Heart right ventricle (tissue), 16 donors: ENCODE results near the gene ROBO3. TPM values are rescaled to one million over a fixed set of nuclear protein-coding genes. Genes with fewer than 3 reads are reported as not detected.

Experiments used
- ATAC-seq, 8 donors: fragments of 200-7000 bp; cut with Tn5 transposase; one replicate each; pipeline ENCODE4 v1.9.1; 2020; ENCODE audit warnings: mild to moderate bottlenecking in 8 of 8, moderate library complexity in 8 of 8, moderate number of reproducible peaks in 1 of 8
- DNase-seq, 2 donors: peaks; one replicate each; pipeline ENCODE4 v3.0.0-alpha.2; 2020
- H3K27ac ChIP-seq, 10 donors: fragments of 200-600 bp; sonication (generic) in 2 of 10; one replicate each; pipeline versions ENCODE4 v1.5.0 to v1.8.0; 2020 to 2022; ENCODE audit warnings: mild to moderate bottlenecking in 3 of 10
- H3K27me3 ChIP-seq, 7 donors: fragments of 200-600 bp; one replicate each; pipeline ENCODE4 v1.8.0; 2021 to 2022; ENCODE audit warnings: mild to moderate bottlenecking in 2 of 7
- H3K36me3 ChIP-seq, 9 donors: fragments of 200-600 bp; sonication (generic) in 1 of 9; one replicate each; pipeline versions ENCODE4 v1.5.0 to v1.8.0; 2020 to 2022; ENCODE audit warnings: mild to moderate bottlenecking in 2 of 9
- H3K4me1 ChIP-seq, 9 donors: fragments of 200-600 bp; sonication (generic) in 1 of 9; one replicate each; pipeline versions ENCODE4 v1.5.0 to v1.8.0; 2020 to 2022; ENCODE audit warnings: mild to moderate bottlenecking in 4 of 9
- H3K4me3 ChIP-seq, 10 donors: fragments of 200-600 bp; sonication (generic) in 2 of 10; one replicate each; pipeline versions ENCODE4 v1.5.0 to v1.8.0; 2020 to 2022; ENCODE audit warnings: mild to moderate bottlenecking in 7 of 10, moderate library complexity in 2 of 10
- H3K9me3 ChIP-seq, 11 donors: fragments of 200-600 bp in 10 of 11; sonication (generic) in 2 of 11; one replicate each; pipeline versions ENCODE4 v1.5.0 to v1.8.0; 2013 to 2022; ENCODE audit warnings: mild to moderate bottlenecking in 2 of 11, control low read depth in 1 of 11, moderate library complexity in 1 of 11
- WGBS, 2 donors: extraction: QIAGEN DNeasy Blood & Tissue Kit; methylation state at CpG; one replicate each; pipeline ENCODE4 v1.1.7; 2013; ENCODE audit warnings: inconsistent platforms in 1 of 2; 5-methylcytosine and 5-hydroxymethylcytosine counted together
- intact Hi-C, 10 donors: fragments of 100-400 bp; cut with DNase I; formaldehyde crosslinking; loops; one replicate each; pipeline versions ENCODE4 v1.11.1 to v1.14.2; 2022
- polyA plus RNA-seq, 2 donors: library from polyadenylated mRNA; stranded (reverse); fragments of 200-250 nt; gene quantifications; one replicate each; pipeline ENCODE4 v1.2.3, GENCODE V29; 2013
- total RNA-seq, 10 donors: library from RNA; stranded (reverse); fragmentation: NEBNext Ultra II Directional in 3 of 10; extraction: Animal tissue kit (Norgen Biotek cat#: 25700) in 3 of 10; gene quantifications; one replicate each; pipeline versions ENCODE4 v1.2.1 to v1.2.4, GENCODE V29; 2021 to 2023
- TF ChIP-seq, protein P1 (sequence below), 9 donors: fragments of 200-600 bp; sonication (generic) in 2 of 9; IDR thresholded peaks; one replicate each; pipeline versions ENCODE4 v1.5.0 to v1.8.0; 2021 to 2022; ENCODE audit warnings: antibody characterized with exemption in 9 of 9, mild to moderate bottlenecking in 5 of 9, moderate library complexity in 1 of 9
- donor health status: Arrhythmogenic right ventricular cardiomyopathy.
- donor health status: ischemic (EF 13 %, LVEDD 7.1; RV severe dilation, severe dysfunction).
- donor health status: healthy with polysubstance abuse.
- donor health status: DM: no; HTN: yes; CAD: no.
- donor health status: DM: no; HTN: no; CAD: no.
- donor health status: ischemic (EF 25% LVEDD 6.9; RV normal size, moderate dysfunction).
- donor health status: ischemic (EF 25% LVEDD 5.7; RV mildly dilated, moderate dysfunction).
- donor health status: healthy.
- donor health status: DM: yes; HTN: yes; CAD: no.
- donor health status: Ischemic cardiomyopathy.
- donor health status: ischemic (EF 35%, LVEDD 5.7; RV mildly dilated, moderate dysfunction).
- donor health status: nonischemic (EF 11% LVEDD 7.7; RV severe dilation, severe dysfunction).
- donor health status: DM: yes; HTN: yes; CAD: no.
- donor health status: PGD.
- donor health status: ischemic (EF 29% LVEDD 5.4; RV normal size, mild dysfunction).
- donor health status: nonischemic (EF 23%, LVEDD 6.1; RV moderate dilation, normal function).

ROBO3 gene
- total and polyA plus RNA-seq, 12 donors: 1.5 to 19.8 (median 4.1) TPM

GRCh38 chr11:124917115-124917637 is 51.9 kb downstream of the ROBO3 start:
- Histone ChIP-seq H3K27me3 (peaks cover 0 to 12% (median 0%) of the 10 kb centered on the region in 7 donors), H3K27ac (no peak overlapping the region), H3K36me3 (no peaks in the 10 kb centered on the region), H3K4me1 (peaks cover 0 to 18% (median 12%) of the 10 kb centered on the region in 9 donors), H3K9me3 (peaks cover 0 to 6% (median 0%) of the 10 kb centered on the region in 11 donors), H3K4me3 (no peak overlapping the region)
- intact Hi-C loops: loop anchor here in 1 of 10 donors (5.0 kb wide), 1 partner anchor 40 kb away; no protein-coding TSS in a partner anchor
- TF ChIP-seq, protein P1, sequence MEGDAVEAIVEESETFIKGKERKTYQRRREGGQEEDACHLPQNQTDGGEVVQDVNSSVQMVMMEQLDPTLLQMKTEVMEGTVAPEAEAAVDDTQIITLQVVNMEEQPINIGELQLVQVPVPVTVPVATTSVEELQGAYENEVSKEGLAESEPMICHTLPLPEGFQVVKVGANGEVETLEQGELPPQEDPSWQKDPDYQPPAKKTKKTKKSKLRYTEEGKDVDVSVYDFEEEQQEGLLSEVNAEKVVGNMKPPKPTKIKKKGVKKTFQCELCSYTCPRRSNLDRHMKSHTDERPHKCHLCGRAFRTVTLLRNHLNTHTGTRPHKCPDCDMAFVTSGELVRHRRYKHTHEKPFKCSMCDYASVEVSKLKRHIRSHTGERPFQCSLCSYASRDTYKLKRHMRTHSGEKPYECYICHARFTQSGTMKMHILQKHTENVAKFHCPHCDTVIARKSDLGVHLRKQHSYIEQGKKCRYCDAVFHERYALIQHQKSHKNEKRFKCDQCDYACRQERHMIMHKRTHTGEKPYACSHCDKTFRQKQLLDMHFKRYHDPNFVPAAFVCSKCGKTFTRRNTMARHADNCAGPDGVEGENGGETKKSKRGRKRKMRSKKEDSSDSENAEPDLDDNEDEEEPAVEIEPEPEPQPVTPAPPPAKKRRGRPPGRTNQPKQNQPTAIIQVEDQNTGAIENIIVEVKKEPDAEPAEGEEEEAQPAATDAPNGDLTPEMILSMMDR (IDR thresholded peaks at IDR 0.05): no peak
- 62 to 82% methylated on average over 6 of the region's 6 CpGs for WGBS, 2 donors
- DNase-seq (no peak), ATAC-seq (no peak)

DNA sequence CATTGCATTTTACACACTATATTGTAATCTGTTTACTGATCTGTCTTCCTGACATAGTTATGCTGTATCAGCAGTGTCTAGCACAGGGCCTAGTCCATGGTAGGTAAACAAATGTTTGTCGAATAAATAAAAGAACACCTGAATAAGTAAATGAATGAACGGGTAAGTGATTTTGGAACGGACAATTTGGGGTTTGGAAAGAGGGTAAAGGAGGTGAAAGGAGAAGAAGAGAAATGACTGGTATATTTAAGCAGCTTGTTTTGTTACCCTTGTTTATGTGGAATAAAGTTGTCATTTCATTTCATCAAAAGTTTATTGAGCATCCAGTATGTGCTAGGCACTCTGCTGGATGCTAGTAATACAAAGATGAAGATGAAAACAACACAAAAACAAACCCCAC is 53.7 kb downstream of the ROBO3 start, which contains the start of gene HEPN1:
HEPN1 (plus strand) TSS at position 301 of the 400 bp plus-strand sequence.
- WGBS, 2 donors: 96 to 99% methylated on average over 3 of the region's 3 CpGs
- ATAC-seq: no peak
- DNase-seq: no peak
- Histone ChIP-seq H3K4me3 (no peak within 1 kb of the TSS), H3K9me3 (no peaks in the 10 kb centered on the region), H3K36me3 (no peaks in the 10 kb centered on the region), H3K4me1 (peaks cover 0 to 18% (median 12%) of the 10 kb centered on the region in 9 donors), H3K27me3 (peaks cover 0 to 12% (median 0%) of the 10 kb centered on the region in 7 donors), H3K27ac (peak within 1 kb of the TSS in 3 of 10 donors; percentile 82 to 89 (median 87))
- TF ChIP-seq, protein P1 (IDR thresholded peaks at IDR 0.05): no peak
- intact Hi-C loops: loop anchor here in 1 of 10 donors (5.0 kb wide), 1 partner anchor 42 kb away; no protein-coding TSS in a partner anchor

DNA sequence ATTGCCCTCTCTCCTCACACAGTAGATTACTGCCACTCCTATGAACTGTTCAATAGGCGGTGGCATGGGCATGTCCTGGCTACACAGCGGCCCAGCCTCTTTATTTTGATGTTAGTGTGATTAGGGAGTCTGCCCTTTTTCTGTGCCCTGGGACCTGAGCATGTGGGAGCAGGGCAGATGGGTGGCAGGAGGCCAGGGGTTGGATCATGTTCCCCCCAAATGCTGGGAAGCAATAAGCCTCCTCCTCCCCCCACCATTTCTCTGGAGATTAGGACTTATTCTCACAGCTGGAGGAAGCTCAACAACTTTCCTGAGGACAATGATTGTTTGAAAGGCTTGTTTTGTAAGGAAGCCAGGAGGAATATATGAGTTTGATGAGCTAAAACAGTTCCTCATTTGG is 54.7 kb downstream of the ROBO3 start:
- TF ChIP-seq, protein P1 (IDR thresholded peaks at IDR 0.05): no peak
- peaks cover 0 to 12% (median 0%) of the 10 kb centered on the region in 7 donors for H3K27me3 ChIP-seq

GRCh38 chr11:124920356-124920755 is 55.1 kb downstream of the ROBO3 start:
- peak in 1 of 8 donors; percentile 8 for ATAC-seq
- H3K27ac ChIP-seq: peak overlapping the region in 8 of 10 donors; percentile 61 to 90 (median 82)
- 87% methylated on average over 5 of the region's 5 CpGs for WGBS, 2 donors

More for the DNA sequence above, 54.7 kb downstream of the ROBO3 start:
- no peaks in the 10 kb centered on the region for H3K9me3 ChIP-seq
- DNase-seq (no peak), ATAC-seq (no peak)
- 100% methylated on average over 2 of the region's 2 CpGs for WGBS, 2 donors
- intact Hi-C loops: loop anchor here in 4 of 10 donors (2.0 to 10.0 kb wide), 4 partner anchors 21 to 45 kb away; no protein-coding TSS in a partner anchor
- H3K36me3 ChIP-seq: no peaks in the 10 kb centered on the region
- peak overlapping the region in 3 of 10 donors; percentile 82 to 89 (median 87) for H3K27ac ChIP-seq
- peaks cover 0 to 18% (median 12%) of the 10 kb centered on the region in 9 donors for H3K4me1 ChIP-seq
- no peak overlapping the region for H3K4me3 ChIP-seq

More at GRCh38 chr11:124920356-124920755, 55.1 kb downstream of the ROBO3 start:
- Histone ChIP-seq H3K4me3 (peak overlapping the region in 8 of 10 donors; percentile 34 to 59 (median 53)), H3K27me3 (peaks cover 0 to 12% (median 0%) of the 10 kb centered on the region in 7 donors), H3K4me1 (peaks cover 0 to 18% (median 12%) of the 10 kb centered on the region in 9 donors), H3K9me3 (no peaks in the 10 kb centered on the region), H3K36me3 (no peaks in the 10 kb centered on the region)
- intact Hi-C loops: loop anchor here in 3 of 10 donors (2.0 to 10.0 kb wide), 3 partner anchors 22 to 46 kb away; no protein-coding TSS in a partner anchor
- TF ChIP-seq, protein P1 (IDR thresholded peaks at IDR 0.05): no peak
- no peak for DNase-seq
